GM23248 (cell line): ENCODE results near the gene TCEAL5. TPM values are rescaled to one million over a fixed set of nuclear protein-coding genes. Genes with fewer than 3 reads are reported as not detected.

Source experiments
- DNase-seq: peaks from one replicate; pipeline ENCODE4 v3.0.0-alpha.2; 2015
- H2AFZ ChIP-seq: fragments of 200-600 bp; sonication (generic); 2 replicates; pipeline ENCODE4 v1.6.1; 2016; ENCODE audit warnings: antibody characterized with exemption
- H3F3A ChIP-seq: fragments of 200-600 bp; sonication (generic); 2 replicates; pipeline ENCODE4 v1.6.1; 2016; ENCODE audit warnings: mild to moderate bottlenecking, antibody characterized with exemption, mixed run types; ENCODE audit not compliant: insufficient read depth
- H3K27ac ChIP-seq: fragments of 200-600 bp; sonication (generic); 2 replicates; pipeline ENCODE4 v1.5.1; 2016; ENCODE audit warnings: mild to moderate bottlenecking
- H3K27me3 ChIP-seq: fragments of 200-600 bp; sonication (generic); replicated peaks from 2 replicates; pipeline ENCODE4 v1.6.1; 2016; ENCODE audit warnings: mild to moderate bottlenecking; ENCODE audit not compliant: insufficient read depth
- H3K36me3 ChIP-seq: fragments of 200-600 bp; sonication (generic); 2 replicates; pipeline ENCODE4 v1.6.1; 2016; ENCODE audit warnings: low read depth, mild to moderate bottlenecking
- H3K4me1 ChIP-seq: fragments of 200-600 bp; sonication (generic); 2 replicates; pipeline ENCODE4 v1.6.1; 2016; ENCODE audit warnings: mild to moderate bottlenecking; ENCODE audit not compliant: insufficient read depth
- H3K4me2 ChIP-seq: fragments of 200-600 bp; sonication (generic); one replicate; pipeline ENCODE4 v1.6.1; 2016; ENCODE audit warnings: mild to moderate bottlenecking; ENCODE audit not compliant: unreplicated experiment
- H3K4me3 ChIP-seq: fragments of 200-600 bp; sonication (generic); 2 replicates; pipeline ENCODE4 v1.5.1; 2016; ENCODE audit warnings: mild to moderate bottlenecking
- H3K79me2 ChIP-seq: fragments of 200-600 bp; sonication (generic); 2 replicates; pipeline ENCODE4 v1.6.1; 2016; ENCODE audit warnings: mild to moderate bottlenecking; ENCODE audit not compliant: insufficient read depth
- H3K9ac ChIP-seq: fragments of 200-600 bp; sonication (generic); 2 replicates; pipeline ENCODE4 v1.6.1; 2016; ENCODE audit warnings: mild to moderate bottlenecking
- H3K9me2 ChIP-seq: fragments of 200-600 bp; sonication (generic); 2 replicates; pipeline ENCODE4 v1.6.1; 2016; ENCODE audit warnings: mixed run types, mild to moderate bottlenecking, moderate library complexity; ENCODE audit not compliant: insufficient read depth
- H3K9me3 ChIP-seq: fragments of 200-600 bp; sonication (generic); one replicate; pipeline ENCODE4 v1.6.1; 2017; ENCODE audit warnings: low read depth
- H4K20me1 ChIP-seq: fragments of 200-600 bp; sonication (generic); 2 replicates; pipeline ENCODE4 v1.6.0; 2016; ENCODE audit not compliant: insufficient read depth
- EZH2 ChIP-seq: fragments of 200-600 bp; sonication (generic); IDR thresholded peaks from 2 replicates; pipeline ENCODE4 v1.6.1; 2018; ENCODE audit warnings: antibody characterized with exemption, mild to moderate bottlenecking; ENCODE audit not compliant: insufficient read depth, poor library complexity, severe bottlenecking
- EZH2phosphoT487 ChIP-seq: fragments of 200-600 bp; sonication (generic); IDR thresholded peaks from 2 replicates; pipeline ENCODE4 v1.6.1; 2018; ENCODE audit warnings: antibody characterized with exemption, moderate library complexity, mild to moderate bottlenecking, low read depth; ENCODE audit not compliant: insufficient read depth
- WGBS, 2 experiments: methylation state at CpG; one replicate each; pipeline ENCODE4 v1.1.6; 2015 to 2017; ENCODE audit warnings: low lambda C conversion rate in 2 of 2, low coverage in 1 of 2; ENCODE audit errors: missing lambda C conversion rate in 2 of 2; 5-methylcytosine and 5-hydroxymethylcytosine counted together
- in situ Hi-C: fragments of 300-500 bp; cut with MboI; formaldehyde crosslinking; loops from 2 replicates; pipeline ENCODE4 v1.15.0; 2020
- polyA plus RNA-seq: library from polyadenylated mRNA; unstranded; fragments of >200 nt; fragmentation: Nextera tagmentation; extraction: Ambion mirVana; gene quantifications from 2 replicates; pipeline ENCODE4 v1.2.1, GENCODE V29; 2016
- total RNA-seq: library from RNA; depleted of rRNA; stranded (reverse); fragments of >200 nt; shearing (Covaris generic); gene quantifications from 2 replicates; pipeline ENCODE4 v1.2.3, GENCODE V29; 2014

The TCEAL5 gene
- total and polyA plus RNA-seq, 2 experiments from 2014 or later = not detected

DNA sequence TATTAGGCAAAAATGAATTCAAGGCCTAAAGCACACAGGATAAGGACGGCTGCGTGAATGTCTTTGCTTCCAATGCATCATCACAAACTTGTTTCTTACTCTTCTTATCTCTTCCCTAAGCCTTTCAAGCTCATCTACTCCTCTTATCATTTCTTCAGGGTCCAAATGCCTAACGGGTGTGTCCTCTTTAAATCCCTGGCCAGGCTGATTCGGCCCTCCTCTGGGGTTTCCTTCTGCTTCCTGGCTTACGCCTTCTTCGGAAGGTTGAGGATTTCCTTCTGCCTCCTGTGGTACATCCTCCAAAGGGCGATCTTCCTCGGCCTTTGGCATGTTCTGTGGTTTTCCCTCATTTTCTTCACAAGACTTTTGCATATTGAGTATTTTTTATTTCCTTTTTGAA is 22.9 kb downstream of the TCEAL5 start:
- WGBS, 2 experiments = 26% methylated on average over 6 to 8 of the region's 8 CpGs
- Histone ChIP-seq H3K9ac (peak overlapping the region; percentile 96), H2AFZ (peak overlapping the region; percentile 99; the same call in 1 of the 2 replicates), H3K4me2 (peak overlapping the region; percentile 96), H3F3A (no peaks in the 10 kb centered on the region), H4K20me1 (no peaks in the 10 kb centered on the region), H3K4me3 (peak overlapping the region; percentile 97), H3K27ac (peak overlapping the region; percentile 89), H3K4me1 (no peaks in the 10 kb centered on the region), H3K9me3 (no peaks in the 10 kb centered on the region), H3K36me3 (0 out of 2 replicates have a peak, but pooled peaks cover 3% of the 10 kb centered on the region), H3K9me2 (no peaks in the 10 kb centered on the region), H3K27me3 (no peaks in the 10 kb centered on the region), H3K79me2 (peaks cover 18% of the 10 kb centered on the region)
- TF ChIP-seq EZH2 (no peak), EZH2phosphoT487 (no peak)
- in situ Hi-C loops = no loop called here
- peak; percentile 37 for DNase-seq

DNA sequence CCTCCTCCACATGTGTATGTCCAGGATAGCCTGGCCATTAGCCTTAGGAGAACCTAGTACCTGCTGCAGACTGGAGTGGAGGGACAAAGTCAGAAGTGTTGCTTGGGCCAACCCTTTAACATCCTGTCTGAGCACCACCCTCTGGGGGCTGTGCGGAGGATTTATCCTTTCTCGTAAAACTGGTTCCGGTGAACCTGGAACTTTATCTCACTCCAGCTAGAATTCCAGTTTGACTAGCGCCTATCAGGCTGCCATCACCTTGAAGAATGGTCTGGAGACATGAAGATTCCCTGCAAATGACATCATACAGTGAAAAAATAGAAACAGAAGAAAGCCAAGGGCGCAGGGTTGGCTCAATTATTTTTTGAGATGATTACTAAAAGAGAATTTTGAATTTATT is 25.6 kb downstream of the TCEAL5 start:
- Histone ChIP-seq H3K9me2 (no peaks in the 10 kb centered on the region), H3K36me3 (0 out of 2 replicates have a peak, but pooled peaks cover 3% of the 10 kb centered on the region), H3K4me3 (no peak overlapping the region), H3K27ac (no peak overlapping the region), H3K79me2 (peaks cover 18% of the 10 kb centered on the region), H3K9me3 (no peaks in the 10 kb centered on the region), H3F3A (no peaks in the 10 kb centered on the region), H3K4me1 (no peaks in the 10 kb centered on the region), H3K4me2 (no peak overlapping the region), H4K20me1 (no peaks in the 10 kb centered on the region), H3K27me3 (no peaks in the 10 kb centered on the region), H2AFZ (no peak overlapping the region), H3K9ac (no peak overlapping the region)
- DNase-seq = no peak
- no peak for TF ChIP-seq EZH2
- no peak for TF ChIP-seq EZH2phosphoT487
- 73 to 80% methylated on average over 3 to 5 of the region's 5 CpGs for WGBS, 2 experiments
- in situ Hi-C loops = no loop called here

DNA sequence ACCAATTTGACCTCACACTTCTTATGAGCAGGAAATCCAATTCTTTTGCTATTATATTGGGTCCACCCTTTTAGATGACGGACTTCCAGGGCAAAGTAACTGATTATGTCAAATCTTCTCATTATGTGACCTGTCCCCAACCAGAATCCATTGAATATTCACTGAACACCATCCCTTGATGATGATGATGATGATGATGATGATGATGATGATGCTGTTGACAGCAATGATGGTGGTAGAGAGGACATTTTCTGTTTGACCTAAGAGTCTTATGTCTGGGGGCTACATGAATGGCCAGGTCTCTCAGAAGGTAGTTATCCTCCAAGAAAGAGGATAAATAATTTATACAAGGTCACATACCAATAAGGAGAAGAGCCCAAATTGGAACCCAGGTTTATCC is 26.7 kb downstream of the TCEAL5 start:
- Histone ChIP-seq H3K9ac (no peak overlapping the region), H3K27ac (no peak overlapping the region), H2AFZ (no peak overlapping the region), H3K9me3 (no peaks in the 10 kb centered on the region), H3K4me3 (no peak overlapping the region), H3K36me3 (0 out of 2 replicates have a peak, but pooled peaks cover 3% of the 10 kb centered on the region), H3K9me2 (no peaks in the 10 kb centered on the region), H3K27me3 (no peaks in the 10 kb centered on the region), H3K4me2 (no peak overlapping the region), H3K79me2 (peaks cover 17% of the 10 kb centered on the region), H4K20me1 (no peaks in the 10 kb centered on the region), H3F3A (no peaks in the 10 kb centered on the region), H3K4me1 (no peaks in the 10 kb centered on the region)
- TF ChIP-seq EZH2 = no peak
- no peak for TF ChIP-seq EZH2phosphoT487
- no peak for DNase-seq
- whole genome bisulfite sequencing, 2 experiments = 96 to 100% methylated on average over 1 of the region's 1 CpG
- in situ Hi-C loops = no loop called here

DNA sequence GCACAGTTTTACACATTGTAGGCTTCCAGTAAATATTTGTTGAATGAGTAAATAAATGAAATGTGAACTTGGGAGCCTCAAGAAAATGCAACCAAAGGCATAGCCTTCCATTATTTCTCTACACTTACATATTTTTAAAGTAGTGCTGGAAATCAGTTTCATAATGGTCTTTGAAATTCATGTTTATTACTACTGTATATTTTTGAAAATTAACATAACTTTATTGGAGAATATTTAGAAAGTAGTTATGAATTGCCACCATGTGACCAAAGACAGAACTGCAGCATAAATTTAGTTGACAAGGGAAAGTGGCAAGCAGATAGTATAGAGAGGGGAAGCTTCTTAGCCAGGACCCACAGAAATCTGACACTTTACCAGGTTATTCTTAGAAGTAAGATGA is 28.0 kb downstream of the TCEAL5 start:
- DNase-seq = peak; percentile 24
- TF ChIP-seq EZH2 = no peak
- TF ChIP-seq EZH2phosphoT487 = no peak
- Histone ChIP-seq H4K20me1 (no peaks in the 10 kb centered on the region), H3K9me2 (no peaks in the 10 kb centered on the region), H3K4me1 (no peaks in the 10 kb centered on the region), H2AFZ (no peak overlapping the region), H3K36me3 (0 out of 2 replicates have a peak, but pooled peaks cover 3% of the 10 kb centered on the region), H3K79me2 (peaks cover 5% of the 10 kb centered on the region; the same call in 1 of the 2 replicates), H3K9ac (no peak overlapping the region), H3K27me3 (no peaks in the 10 kb centered on the region), H3K9me3 (no peaks in the 10 kb centered on the region), H3F3A (no peaks in the 10 kb centered on the region), H3K4me3 (no peak overlapping the region), H3K27ac (no peak overlapping the region), H3K4me2 (no peak overlapping the region)
- in situ Hi-C loops = no loop called here

DNA sequence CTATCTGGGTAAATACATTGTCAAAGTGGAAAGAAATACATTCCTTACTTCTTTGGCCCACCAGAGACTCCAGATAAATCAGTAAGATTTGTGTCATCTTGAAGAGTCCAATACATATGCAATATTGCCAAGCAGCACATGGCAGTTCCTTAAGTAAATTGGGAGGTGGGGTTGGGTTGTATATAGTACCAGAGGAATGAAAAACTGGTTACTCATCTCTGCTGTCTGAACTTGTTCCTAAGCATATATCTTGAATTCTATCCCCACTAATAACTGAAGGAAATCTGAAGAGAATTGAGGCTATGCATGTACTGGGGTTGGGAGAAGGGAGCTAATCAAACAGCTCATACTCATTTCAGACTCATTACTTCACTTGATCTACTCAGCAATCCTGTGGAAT is 36.4 kb downstream of the TCEAL5 start:
- in situ Hi-C loops = no loop called here
- Histone ChIP-seq H3K4me3 (no peak overlapping the region), H3K27me3 (no peaks in the 10 kb centered on the region), H3K27ac (no peak overlapping the region), H3F3A (no peaks in the 10 kb centered on the region), H4K20me1 (no peaks in the 10 kb centered on the region), H2AFZ (no peak overlapping the region), H3K9me3 (no peaks in the 10 kb centered on the region), H3K4me2 (no peak overlapping the region), H3K4me1 (no peaks in the 10 kb centered on the region), H3K9ac (no peak overlapping the region), H3K79me2 (no peaks in the 10 kb centered on the region), H3K9me2 (no peaks in the 10 kb centered on the region), H3K36me3 (no peaks in the 10 kb centered on the region)
- no peak for DNase-seq
- TF ChIP-seq EZH2 (no peak), EZH2phosphoT487 (no peak)
